Adrenal gland (tissue), 12 donors: ENCODE data around the gene COL4A1. TPM values are rescaled to one million over a fixed set of nuclear protein-coding genes. Genes with fewer than 3 reads are reported as not detected.

ENCODE experiments used
- DNase-seq, 7 donors: peaks; one replicate each; pipeline ENCODE4 v3.0.0-alpha.2; 2019 to 2020
- H3K27ac ChIP-seq, 5 donors: fragments of 200-600 bp; sonication (generic) in 4 of 5; 1 replicate in 3 of 5; 2 replicates in 2 of 5; pipeline versions ENCODE4 v1.5.1 to v1.8.0; 2016 to 2020; ENCODE audit warnings: mild to moderate bottlenecking in 1 of 5
- H3K27me3 ChIP-seq: fragments of 200-600 bp; 2 replicates; pipeline ENCODE4 v1.8.0; 2021
- H3K36me3 ChIP-seq, 2 donors: fragments of 200-600 bp; replicated peaks in 1 of 2; 1 replicate in 1 of 2; 2 replicates in 1 of 2; pipeline versions ENCODE4 v1.5.1 to v1.8.0; 2018 to 2022
- H3K4me1 ChIP-seq, 2 donors: fragments of 200-600 bp; replicated peaks in 1 of 2; 1 replicate in 1 of 2; 2 replicates in 1 of 2; pipeline versions ENCODE4 v1.5.1 to v1.8.0; 2018 to 2021
- H3K4me3 ChIP-seq, 4 donors: fragments of 200-600 bp; sonication (generic) in 3 of 4; one replicate each; pipeline ENCODE4 v1.5.1; 2016 to 2018
- H3K9me3 ChIP-seq, 3 donors: fragments of 200-600 bp; sonication (generic) in 1 of 3; replicated peaks in 1 of 3; 1 replicate in 2 of 3; 2 replicates in 1 of 3; pipeline versions ENCODE4 v1.5.1 to v1.8.0; 2016 to 2021
- POLR2A ChIP-seq, 2 donors: fragments of 450-650 bp; IDR thresholded peaks; one replicate each; pipeline ENCODE4 v1.6.1; 2017; ENCODE audit warnings: antibody characterized with exemption in 2 of 2, mild to moderate bottlenecking in 2 of 2, moderate library complexity in 1 of 2
- WGBS, 4 donors: extraction: QIAGEN DNeasy Blood & Tissue Kit in 2 of 4; methylation state at CpG; one replicate each; pipeline versions ENCODE4 v1.1.5 to v1.1.7; 2013 to 2017; 5-methylcytosine and 5-hydroxymethylcytosine counted together
- intact Hi-C, 2 donors: fragments of 100-400 bp; cut with DNase I; formaldehyde crosslinking; loops; one replicate each; pipeline versions ENCODE4 v1.14.1 to v1.15.0; 2022 to 2023
- polyA plus RNA-seq, 3 donors: library from polyadenylated mRNA; stranded (reverse); fragments of 200-250 nt in 2 of 3; fragments of 350-450 nt in 1 of 3; fragmentation: Illumina TruSeq in 1 of 3; extraction: RNeasy Lipid Tissue Mini Kit (QIAGEN cat#74804) in 1 of 3; gene quantifications; one replicate each; pipeline ENCODE4 v1.2.3, GENCODE V29; 2013 to 2014
- total RNA-seq, 9 donors: library from RNA; depleted of rRNA in 4 of 9; stranded (reverse); fragments of >200 nt in 4 of 9; fragments of 120-200 nt in 1 of 9; fragmentation: NEBNext Ultra II Directional in 1 of 9; extraction: Animal tissue kit (Norgen Biotek cat#: 25700) in 1 of 9; gene quantifications; one replicate each; pipeline versions ENCODE4 v1.1.0 to v1.2.4, GENCODE V29; 2013 to 2023
- TF ChIP-seq, protein P1 (sequence below), 6 experiments: fragments of 450-650 bp in 4 of 6; fragments of 200-600 bp in 2 of 6; sonication (generic) in 1 of 6; IDR thresholded peaks; 1 replicate in 5 of 6; 2 replicates in 1 of 6; pipeline versions ENCODE4 v1.5.1 to v1.8.0; 2016 to 2021; ENCODE audit warnings: antibody characterized with exemption in 6 of 6, mild to moderate bottlenecking in 2 of 6, moderate library complexity in 1 of 6
- donor health status: healthy with polysubstance abuse.
- donor health status: Bipolar disorder and iron deficiency.
- donor health status: DM: yes; HTN: yes; CAD: no.
- donor health status: DM: no; HTN: no; CAD: no.
- donor health status: DM: no; HTN: no; CAD: no.
- donor health status: DM: yes; HTN: yes; CAD: no.

COL4A1 gene
- total and polyA plus RNA-seq, 12 donors: 62.4 to 364 (median 183) TPM

DNA sequence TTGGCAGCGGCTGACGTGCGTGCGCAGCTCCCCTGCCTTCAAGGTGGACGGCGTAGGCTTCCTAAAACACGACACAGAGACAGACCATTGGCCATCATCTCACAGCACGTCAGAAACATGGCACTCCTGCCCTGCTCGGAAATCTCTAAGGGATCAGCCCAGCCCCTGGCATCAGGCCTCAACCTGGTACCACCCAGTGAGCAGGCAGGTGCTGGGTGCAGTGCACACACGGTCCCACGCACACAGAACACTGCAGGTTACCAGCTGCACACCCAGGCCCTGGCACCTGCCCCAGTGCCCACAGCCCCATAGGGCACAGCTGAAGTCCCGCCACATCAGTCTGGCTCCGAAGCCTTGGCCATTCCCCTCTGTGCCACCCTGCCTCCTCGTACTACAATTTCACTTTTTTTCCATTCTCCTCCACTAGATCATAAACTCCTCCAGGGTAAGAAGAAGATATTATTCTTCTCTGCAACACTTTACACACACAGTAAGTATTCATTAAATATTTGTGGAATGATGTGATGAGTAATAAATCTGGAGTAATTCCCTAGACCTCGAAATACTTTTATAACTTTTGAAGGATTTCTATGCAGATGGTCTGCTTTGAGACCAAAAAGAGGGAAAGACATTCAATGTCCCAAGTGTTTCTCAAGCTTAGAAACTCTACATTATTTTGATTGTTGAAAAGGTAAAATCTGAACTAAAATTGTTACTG is 156.4 kb downstream of the COL4A1 start:
- TF ChIP-seq, protein P1, sequence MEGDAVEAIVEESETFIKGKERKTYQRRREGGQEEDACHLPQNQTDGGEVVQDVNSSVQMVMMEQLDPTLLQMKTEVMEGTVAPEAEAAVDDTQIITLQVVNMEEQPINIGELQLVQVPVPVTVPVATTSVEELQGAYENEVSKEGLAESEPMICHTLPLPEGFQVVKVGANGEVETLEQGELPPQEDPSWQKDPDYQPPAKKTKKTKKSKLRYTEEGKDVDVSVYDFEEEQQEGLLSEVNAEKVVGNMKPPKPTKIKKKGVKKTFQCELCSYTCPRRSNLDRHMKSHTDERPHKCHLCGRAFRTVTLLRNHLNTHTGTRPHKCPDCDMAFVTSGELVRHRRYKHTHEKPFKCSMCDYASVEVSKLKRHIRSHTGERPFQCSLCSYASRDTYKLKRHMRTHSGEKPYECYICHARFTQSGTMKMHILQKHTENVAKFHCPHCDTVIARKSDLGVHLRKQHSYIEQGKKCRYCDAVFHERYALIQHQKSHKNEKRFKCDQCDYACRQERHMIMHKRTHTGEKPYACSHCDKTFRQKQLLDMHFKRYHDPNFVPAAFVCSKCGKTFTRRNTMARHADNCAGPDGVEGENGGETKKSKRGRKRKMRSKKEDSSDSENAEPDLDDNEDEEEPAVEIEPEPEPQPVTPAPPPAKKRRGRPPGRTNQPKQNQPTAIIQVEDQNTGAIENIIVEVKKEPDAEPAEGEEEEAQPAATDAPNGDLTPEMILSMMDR (IDR thresholded peaks at IDR 0.05): no peak
- TF ChIP-seq POLR2A (IDR thresholded peaks at IDR 0.05): no peak

DNA sequence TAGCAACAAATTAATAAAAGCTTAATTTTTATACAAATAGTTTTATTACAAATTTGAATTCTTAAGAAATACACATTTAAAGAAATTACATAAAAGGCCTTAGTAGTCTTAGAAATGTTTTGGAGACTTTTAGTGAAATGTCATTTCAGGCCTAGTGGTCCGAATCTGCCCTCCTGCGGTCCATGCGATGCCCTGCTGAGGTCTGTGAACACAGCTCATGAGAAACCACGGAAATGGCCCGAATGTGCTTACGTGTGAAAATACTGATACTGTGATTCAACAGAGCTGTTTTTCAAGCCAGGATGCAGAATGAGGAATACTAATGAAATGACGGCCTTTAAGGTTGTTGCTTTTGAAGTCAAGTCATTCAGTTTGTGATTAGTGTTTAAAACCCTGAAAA is 157.9 kb downstream of the COL4A1 start:
- Histone ChIP-seq H3K36me3 (peaks cover 0 to 15% of the 10 kb centered on the region in 2 donors), H3K9me3 (no peaks in the 10 kb centered on the region), H3K4me1 (no peaks in the 10 kb centered on the region), H3K4me3 (no peak overlapping the region), H3K27ac (no peak overlapping the region), H3K27me3 (no peaks in the 10 kb centered on the region)
- intact Hi-C loops: no loop called here
- 86 to 95% (median 93%) methylated on average over 7 of the region's 7 CpGs for WGBS, 4 donors
- DNase-seq: no peak
- TF ChIP-seq POLR2A (IDR thresholded peaks at IDR 0.05): no peak
- TF ChIP-seq, protein P1 (IDR thresholded peaks at IDR 0.05): no peak

More for the DNA sequence above, 156.4 kb downstream of the COL4A1 start:
- no peaks in the 10 kb centered on the region for H3K27me3 ChIP-seq
- intact Hi-C loops: no loop called here
- H3K27ac ChIP-seq: no peak overlapping the region
- no peaks in the 10 kb centered on the region for H3K9me3 ChIP-seq
- 81 to 94% (median 90%) methylated on average over 12 to 15 of the region's 15 CpGs for WGBS, 4 donors
- no peak for DNase-seq
- no peaks in the 10 kb centered on the region for H3K4me1 ChIP-seq
- H3K4me3 ChIP-seq: no peak overlapping the region
- peaks cover 0 to 19% of the 10 kb centered on the region in 2 donors for H3K36me3 ChIP-seq

DNA sequence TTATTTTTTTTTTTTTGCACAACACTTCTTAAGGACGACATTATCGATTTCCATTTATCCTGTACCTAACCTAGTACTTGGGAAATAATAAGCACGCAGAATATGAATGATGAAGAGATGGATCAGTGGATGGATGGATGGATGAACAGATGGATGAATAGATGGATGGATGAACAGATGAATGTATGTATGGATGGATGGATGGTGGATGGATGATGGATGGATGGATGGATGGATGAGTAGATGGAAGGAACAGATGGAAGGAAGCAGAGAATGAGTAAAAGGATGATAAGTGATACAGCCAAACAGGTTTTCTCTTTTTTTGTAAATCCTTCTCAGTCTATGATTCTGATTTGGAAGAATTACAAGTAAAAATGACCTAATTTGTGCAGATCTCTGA is 166.9 kb downstream of the COL4A1 start:
- Histone ChIP-seq H3K4me1 (peaks cover 0 to 14% of the 10 kb centered on the region in 2 donors), H3K27ac (no peak overlapping the region), H3K27me3 (no peaks in the 10 kb centered on the region), H3K9me3 (no peaks in the 10 kb centered on the region), H3K4me3 (no peak overlapping the region), H3K36me3 (no peaks in the 10 kb centered on the region)
- WGBS, 4 donors: 89 to 98% (median 93%) methylated on average over 3 of the region's 3 CpGs
- intact Hi-C loops: no loop called here
- DNase-seq: no peak
- TF ChIP-seq, protein P1 (IDR thresholded peaks at IDR 0.05): no peak
- no peak for TF ChIP-seq POLR2A (IDR thresholded peaks at IDR 0.05)

DNA sequence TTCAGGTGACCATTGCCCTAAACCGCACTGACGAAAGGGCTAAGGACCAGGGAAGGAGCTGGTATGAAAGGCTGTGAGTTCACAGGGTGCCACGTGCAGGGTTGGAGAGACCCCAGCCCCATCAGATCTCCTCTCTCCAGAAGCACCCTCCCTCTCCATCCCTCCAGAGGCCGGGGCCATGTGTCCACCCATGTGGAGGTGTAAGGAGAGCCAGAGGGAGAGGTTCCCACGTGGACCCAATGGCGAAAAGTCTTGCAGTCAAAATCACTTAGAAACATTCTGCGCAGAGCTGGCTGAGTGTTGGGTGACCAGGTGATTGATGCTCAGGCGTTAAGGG is 168.3 kb downstream of the COL4A1 start:
- no peaks in the 10 kb centered on the region for H3K9me3 ChIP-seq
- TF ChIP-seq, protein P1 (IDR thresholded peaks at IDR 0.05): no peak
- no peak for TF ChIP-seq POLR2A (IDR thresholded peaks at IDR 0.05)
- WGBS, 4 donors: 31 to 37% (median 33%) methylated on average over 7 to 8 of the region's 8 CpGs
- H3K4me3 ChIP-seq: peak overlapping the region in 2 of 4 donors; percentile 45 to 68
- peaks cover 0 to 14% of the 10 kb centered on the region in 2 donors for H3K4me1 ChIP-seq
- DNase-seq: peak in 1 of 7 donors; percentile 56
- H3K36me3 ChIP-seq: no peaks in the 10 kb centered on the region
- intact Hi-C loops: no loop called here
- peak overlapping the region in 2 of 5 donors; percentile 79 to 86 for H3K27ac ChIP-seq
- H3K27me3 ChIP-seq: no peaks in the 10 kb centered on the region
